B cell (primary cell): ENCODE measurements around the gene ZP2. TPM values are rescaled to one million over a fixed set of nuclear protein-coding genes. Genes with fewer than 3 reads are reported as not detected.

Source experiments
- ATAC-seq: fragments of 200-7000 bp; cut with Tn5 transposase; one replicate; pipeline ENCODE4 v1.10.0; 2021; ENCODE audit warnings: low read depth, mild to moderate bottlenecking, moderate number of reproducible peaks, moderate library complexity
- CTCF ChIA-PET: fragments of 350-600 bp; sonication (Branson Sonifier 250); formaldehyde crosslinking; loops from one replicate; lab custom pipeline; 2021; ENCODE audit warnings: antibody characterized with exemption, inconsistent platforms; lab: Charles Lee
- POLR2A ChIA-PET: fragments of 350-600 bp; sonication (Branson Sonifier 250); formaldehyde crosslinking; loops from one replicate; lab custom pipeline; 2021; ENCODE audit warnings: antibody characterized with exemption; lab: Charles Lee
- DNase-seq: peaks from one replicate; pipeline ENCODE4 v3.0.0; 2013
- H2AFZ ChIP-seq: 2 replicates; pipeline ENCODE4 v1.6.1; 2012; ENCODE audit warnings: mild to moderate bottlenecking, low read depth, low read length; ENCODE audit not compliant: insufficient read depth, poor library complexity, severe bottlenecking
- H3K27ac ChIP-seq, 2 donors: 1 replicate in 1 of 2; 2 replicates in 1 of 2; pipeline ENCODE4 v1.5.1; 2012 to 2013; ENCODE audit warnings: low read length in 2 of 2, mild to moderate bottlenecking in 2 of 2, moderate library complexity in 1 of 2
- H3K27me3 ChIP-seq, 4 experiments: fragments of 200-600 bp in 1 of 4; sonication (generic) in 1 of 4; replicated peaks in 1 of 4; 1 replicate in 2 of 4; 2 replicates in 2 of 4; pipeline versions ENCODE4 v1.6.1 to v1.7.0; 2013 to 2016; ENCODE audit warnings: low read length in 3 of 4, mild to moderate bottlenecking in 2 of 4, mixed read lengths in 1 of 4, moderate library complexity in 1 of 4; ENCODE audit not compliant: insufficient read depth in 4 of 4, control insufficient read depth in 3 of 4; ENCODE audit errors: control extremely low read depth in 1 of 4
- H3K36me3 ChIP-seq, 2 experiments: replicated peaks in 1 of 2; 1 replicate in 1 of 2; 2 replicates in 1 of 2; pipeline versions ENCODE4 v1.6.1 to v1.7.1; 2013; ENCODE audit warnings: low read length in 1 of 2; ENCODE audit not compliant: insufficient read depth in 2 of 2, control insufficient read depth in 1 of 2; ENCODE audit errors: control extremely low read depth in 1 of 2, extremely low read depth in 1 of 2
- H3K4me1 ChIP-seq, 2 donors: fragments of 200-600 bp in 1 of 2; sonication (generic) in 1 of 2; 1 replicate in 1 of 2; 2 replicates in 1 of 2; pipeline versions ENCODE4 v1.5.1 to v1.6.1; 2013 to 2017; ENCODE audit warnings: low read length in 2 of 2; ENCODE audit not compliant: control insufficient read depth in 2 of 2, insufficient read depth in 2 of 2
- H3K4me2 ChIP-seq: replicated peaks from 2 replicates; pipeline ENCODE3; 2012; ENCODE audit warnings: mild to moderate bottlenecking, low read depth, low read length; ENCODE audit not compliant: poor library complexity, severe bottlenecking
- H3K4me3 ChIP-seq, 5 experiments: fragments of 200-600 bp in 1 of 5; sonication (generic) in 1 of 5; 1 replicate in 3 of 5; 2 replicates in 2 of 5; pipeline versions ENCODE4 v1.5.1 to v1.7.0; 2011 to 2016; ENCODE audit warnings: low read length in 4 of 5, mild to moderate bottlenecking in 4 of 5, low read depth in 2 of 5, control low read depth in 1 of 5, moderate library complexity in 1 of 5; ENCODE audit not compliant: insufficient read depth in 1 of 5; ENCODE audit errors: control extremely low read depth in 1 of 5, extremely low read depth in 1 of 5
- H3K79me2 ChIP-seq: fragments of 200-600 bp; sonication (generic); one replicate; pipeline ENCODE4 v1.6.0; 2016; ENCODE audit warnings: low read length; ENCODE audit not compliant: control insufficient read depth, insufficient read depth
- H3K9ac ChIP-seq: fragments of 200-600 bp; sonication (generic); 2 replicates; pipeline ENCODE4 v1.6.1; 2017; ENCODE audit warnings: mild to moderate bottlenecking, low read length, moderate library complexity
- H3K9me3 ChIP-seq, 3 donors: one replicate each; pipeline versions ENCODE4 v1.6.1 to v1.7.1; 2013; ENCODE audit warnings: low read length in 2 of 3; ENCODE audit not compliant: control insufficient read depth in 2 of 3, insufficient read depth in 1 of 3; ENCODE audit errors: control extremely low read depth in 1 of 3
- H4K20me1 ChIP-seq: 2 replicates; pipeline ENCODE4 v1.6.0; 2012; ENCODE audit warnings: mild to moderate bottlenecking, low read length; ENCODE audit not compliant: insufficient read depth, control insufficient read depth, poor library complexity, severe bottlenecking
- H3K27ac Mint-ChIP-seq: one replicate; pipeline ENCODE4 v1.8.0; 2021; ENCODE audit warnings: mixed read lengths
- H3K27me3 Mint-ChIP-seq: one replicate; pipeline ENCODE4 v1.8.0; 2021; ENCODE audit warnings: mixed read lengths
- H3K4me1 Mint-ChIP-seq: one replicate; pipeline ENCODE4 v1.8.0; 2021; ENCODE audit warnings: mixed read lengths
- H3K4me3 Mint-ChIP-seq: one replicate; pipeline ENCODE4 v1.8.0; 2021; ENCODE audit warnings: mixed read lengths
- H3K9me3 Mint-ChIP-seq: one replicate; pipeline ENCODE4 v1.8.0; 2022; ENCODE audit warnings: mixed read lengths; ENCODE audit not compliant: insufficient read depth
- CTCF ChIP-seq: fragments of 200-600 bp; IDR thresholded peaks from one replicate; pipeline ENCODE4 v1.8.0; 2022; ENCODE audit warnings: antibody characterized with exemption, mild to moderate bottlenecking
- EZH2 ChIP-seq: IDR thresholded peaks from 2 replicates; pipeline ENCODE4 v1.6.1; 2012; ENCODE audit warnings: borderline replicate concordance, low read depth, mild to moderate bottlenecking, moderate library complexity, low read length; ENCODE audit not compliant: insufficient read depth, poor library complexity, severe bottlenecking
- WGBS: methylation state at CpG from one replicate; pipeline ENCODE4 v1.1.5; 2013; ENCODE audit warnings: missing lambda C conversion rate; ENCODE audit not compliant: insufficient coverage; 5-methylcytosine and 5-hydroxymethylcytosine counted together
- intact Hi-C: fragments of 100-400 bp; cut with micrococcal nuclease; formaldehyde crosslinking; loops from one replicate; pipeline ENCODE4 v1.10.0; 2022
- polyA plus RNA-seq: library from polyadenylated mRNA; depleted of rRNA; stranded (reverse); fragments of >200 nt; gene quantifications from 2 replicates; pipeline ENCODE4 v1.2.3, GENCODE V29; 2012
- total RNA-seq, 2 donors: library from RNA; stranded (reverse); fragments of 120-200 nt in 1 of 2; gene quantifications; 1 replicate in 1 of 2; 2 replicates in 1 of 2; pipeline versions ENCODE4 v1.2.3 to v1.2.4, GENCODE V29; 2013 to 2022

ZP2 gene
- total and polyA plus RNA-seq, 2 donors (not counting 1 experiment from before 2014, with no cell fraction given), result not detected

- no peaks in the 10 kb centered on the region for H3K27me3 ChIP-seq
- no peak overlapping the region for H3K4me3 ChIP-seq
- no peak overlapping the region for H3K4me3 Mint-ChIP-seq
- H3K9ac ChIP-seq, result no peak overlapping the region
- TF ChIP-seq CTCF (no peak), EZH2 (no peak)
- intact Hi-C loops, result no loop called here
- H3K4me2 ChIP-seq, result no peak overlapping the region
- no peaks in the 10 kb centered on the region for H3K4me1 ChIP-seq
- no peaks in the 10 kb centered on the region for H3K9me3 ChIP-seq
- no peaks in the 10 kb centered on the region for H4K20me1 ChIP-seq
- ChIA-PET CTCF (interaction anchor here (0.6 to 1.9 kb wide), 2 partner anchors 8 to 57 kb away, joined by 3 to 10 read pairs; partner anchors contain the start of gene LDAF1), POLR2A (no interaction called here)
- no peak for DNase-seq
- no peak overlapping the region for H3K27ac ChIP-seq
- H2AFZ ChIP-seq, result no peak overlapping the region
- no CpG with 5 or more reads among the region's 9 CpGs for WGBS
- no peak overlapping the region for H3K27ac Mint-ChIP-seq
- H3K9me3 Mint-ChIP-seq, result no peaks in the 10 kb centered on the region
- ATAC-seq, result no peak
- no peaks in the 10 kb centered on the region for H3K79me2 ChIP-seq
- H3K27me3 Mint-ChIP-seq, result no peaks in the 10 kb centered on the region
- H3K36me3 ChIP-seq, result peaks cover 1 to 33% of the 10 kb centered on the region in 2 experiments
- H3K4me1 Mint-ChIP-seq, result peaks cover 2% of the 10 kb centered on the region
These were observed 44.0 kb downstream of the ZP2 start for GRCh38 chr16:21167360-21167759.

DNA sequence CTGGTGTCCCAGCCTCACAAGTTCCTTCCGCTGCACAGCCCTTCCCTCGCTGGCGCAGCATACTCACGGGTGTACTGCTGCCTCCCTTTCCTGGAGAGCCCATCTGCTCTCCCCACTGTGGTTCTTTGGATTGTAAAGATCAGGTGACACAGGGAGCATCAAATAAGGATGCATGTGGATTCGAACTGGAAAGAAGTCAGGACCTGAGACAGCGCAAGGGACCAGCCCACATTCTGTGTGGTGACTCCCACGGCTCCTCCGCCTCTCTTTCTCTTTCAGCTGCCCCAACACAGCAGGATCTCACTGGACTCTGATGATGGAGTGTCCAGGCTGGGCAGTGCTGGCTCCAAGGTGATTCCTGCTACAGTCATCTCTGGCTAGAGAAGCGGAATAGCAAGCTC, 44.8 kb downstream of the ZP2 start:
- Histone ChIP-seq H3K4me2 (no peak overlapping the region), H3K27ac (no peak overlapping the region), H3K4me1 (no peaks in the 10 kb centered on the region), H2AFZ (no peak overlapping the region), H3K79me2 (no peaks in the 10 kb centered on the region), H3K4me3 (no peak overlapping the region), H3K9me3 (no peaks in the 10 kb centered on the region), H3K36me3 (peaks cover 1 to 33% of the 10 kb centered on the region in 2 experiments), H3K9ac (no peak overlapping the region), H3K27me3 (no peaks in the 10 kb centered on the region), H4K20me1 (no peaks in the 10 kb centered on the region)
- no peak for TF ChIP-seq EZH2
- TF ChIP-seq CTCF, result no peak
- Mint-ChIP-seq H3K27ac (no peak overlapping the region), H3K27me3 (no peaks in the 10 kb centered on the region), H3K4me3 (no peak overlapping the region), H3K9me3 (no peaks in the 10 kb centered on the region), H3K4me1 (peaks cover 2% of the 10 kb centered on the region)
- ChIA-PET CTCF (no interaction called here), POLR2A (no interaction called here)
- intact Hi-C loops, result no loop called here
- 96% methylated on average over 9 of the region's 9 CpGs for WGBS
- ATAC-seq (no peak), DNase-seq (no peak)
